Measurements from ENCODE around the gene PPARG. TPM values are rescaled to one million over a fixed set of nuclear protein-coding genes. Genes with fewer than 3 reads are reported as not detected.

The PPARG gene
- total RNA-seq (37.9 and 39.6 TPM in 2 replicates), polyA plus RNA-seq (25.1 and 25.3 TPM in 2 replicates)

GRCh38 chr3:12288182-12289129 is at the start of gene PPARG:
TSS of gene PPARG (plus strand) at chr3:12289070. CDS start at chr3:12379712, 90,642 bp downstream.
- H3K36me3 ChIP-seq (replicated peaks; ENCODE audit: insufficient read depth, low read depth), result no peaks in the 10 kb centered on the region
- peaks cover 45% of the 10 kb centered on the region for H3K79me2 ChIP-seq
- 0% methylated on average over 37 of the region's 87 CpGs for WGBS (ENCODE audit: low lambda C conversion rate, missing lambda C conversion rate)
- no peaks in the 10 kb centered on the region for H3K9me2 ChIP-seq (replicated peaks; ENCODE audit: insufficient read depth)
- peak within 1 kb of the TSS; percentile 92 for H3K4me2 ChIP-seq
- H3K9me3 ChIP-seq (ENCODE audit: low read depth), result no peaks in the 10 kb centered on the region
- H3K27ac ChIP-seq, result peak within 1 kb of the TSS; percentile 94
- H3K4me1 ChIP-seq (ENCODE audit: insufficient read depth), result peaks cover 5% of the 10 kb centered on the region
- H3K4me3 ChIP-seq, result peak within 1 kb of the TSS; percentile 76
- no peaks in the 10 kb centered on the region for H4K20me1 ChIP-seq (ENCODE audit: insufficient read depth, poor library complexity, severe bottlenecking)
- TF ChIP-seq EZH2 (IDR thresholded peaks at IDR 0.05; ENCODE audit: borderline replicate concordance) (no peak), CTCF (IDR thresholded peaks at IDR 0.05; ENCODE audit: poor library complexity) (no peak), EZH2phosphoT487 (IDR thresholded peaks at IDR 0.05; ENCODE audit: low read depth, severe bottlenecking, unreplicated experiment) (no peak)
- H3K27me3 ChIP-seq, result no peaks in the 10 kb centered on the region
- peak; percentile 68 for DNase-seq (ENCODE audit: low spot score)
- peak within 1 kb of the TSS; percentile 98 for H2AFZ ChIP-seq

GRCh38 chr3:12239301-12239700 is 49.6 kb upstream of the PPARG start:
- Histone ChIP-seq H4K20me1 (ENCODE audit: insufficient read depth, poor library complexity, severe bottlenecking) (no peaks in the 10 kb centered on the region), H3K9me2 (replicated peaks; ENCODE audit: insufficient read depth) (no peaks in the 10 kb centered on the region)
- no peak for DNase-seq (ENCODE audit: low spot score)

GRCh38 chr3:12242772-12243171 is 46.1 kb upstream of the PPARG start:
- H3K79me2 ChIP-seq, result no peaks in the 10 kb centered on the region
- no peak overlapping the region for H3K27ac ChIP-seq
- H3K27me3 ChIP-seq, result no peaks in the 10 kb centered on the region
- no peaks in the 10 kb centered on the region for H3K9me2 ChIP-seq (replicated peaks; ENCODE audit: insufficient read depth)
- WGBS (ENCODE audit: low lambda C conversion rate, missing lambda C conversion rate), result 79% methylated on average over 2 of the region's 2 CpGs
- no peak for DNase-seq (ENCODE audit: low spot score)
- H2AFZ ChIP-seq, result no peak overlapping the region
- H3K9me3 ChIP-seq (ENCODE audit: low read depth), result no peaks in the 10 kb centered on the region
- H3K4me1 ChIP-seq (ENCODE audit: insufficient read depth), result no peaks in the 10 kb centered on the region
- no peak overlapping the region for H3K4me3 ChIP-seq
- TF ChIP-seq EZH2phosphoT487 (IDR thresholded peaks at IDR 0.05; ENCODE audit: low read depth, severe bottlenecking, unreplicated experiment) (no peak), CTCF (IDR thresholded peaks at IDR 0.05; ENCODE audit: poor library complexity) (no peak), EZH2 (IDR thresholded peaks at IDR 0.05; ENCODE audit: borderline replicate concordance) (no peak)
- H3K4me2 ChIP-seq, result no peak overlapping the region
- H3K36me3 ChIP-seq (replicated peaks; ENCODE audit: insufficient read depth, low read depth), result no peaks in the 10 kb centered on the region
- H4K20me1 ChIP-seq (ENCODE audit: insufficient read depth, poor library complexity, severe bottlenecking), result no peaks in the 10 kb centered on the region

More at GRCh38 chr3:12239301-12239700, 49.6 kb upstream of the PPARG start:
- Histone ChIP-seq H3K27ac (no peak overlapping the region), H3K36me3 (replicated peaks; ENCODE audit: insufficient read depth, low read depth) (no peaks in the 10 kb centered on the region), H3K79me2 (no peaks in the 10 kb centered on the region), H3K9me3 (ENCODE audit: low read depth) (no peaks in the 10 kb centered on the region), H3K4me3 (no peak overlapping the region), H3K27me3 (no peaks in the 10 kb centered on the region), H3K4me1 (ENCODE audit: insufficient read depth) (peaks cover 13% of the 10 kb centered on the region), H2AFZ (no peak overlapping the region), H3K4me2 (no peak overlapping the region)
- WGBS (ENCODE audit: low lambda C conversion rate, missing lambda C conversion rate), result 70% methylated on average over 5 of the region's 5 CpGs
- TF ChIP-seq EZH2 (IDR thresholded peaks at IDR 0.05; ENCODE audit: borderline replicate concordance) (no peak), EZH2phosphoT487 (IDR thresholded peaks at IDR 0.05; ENCODE audit: low read depth, severe bottlenecking, unreplicated experiment) (no peak), CTCF (IDR thresholded peaks at IDR 0.05; ENCODE audit: poor library complexity) (no peak)

All from hepatocyte (in vitro differentiated cells).